HTR-8/SVneo (cell line): ENCODE data around the gene PDE4D.

Experiments used
- DNase-seq: peaks from one replicate; pipeline ENCODE4 v3.0.0; 2011; ENCODE audit warnings: low spot score, mixed read lengths; ENCODE audit not compliant: insufficient read length
- FAIRE-seq: peaks from 2 replicates; lab custom pipeline; 2011; peaks lifted over from hg19 to GRCh38; lab: Jason Lieb, UNC

The PDE4D gene

DNA sequence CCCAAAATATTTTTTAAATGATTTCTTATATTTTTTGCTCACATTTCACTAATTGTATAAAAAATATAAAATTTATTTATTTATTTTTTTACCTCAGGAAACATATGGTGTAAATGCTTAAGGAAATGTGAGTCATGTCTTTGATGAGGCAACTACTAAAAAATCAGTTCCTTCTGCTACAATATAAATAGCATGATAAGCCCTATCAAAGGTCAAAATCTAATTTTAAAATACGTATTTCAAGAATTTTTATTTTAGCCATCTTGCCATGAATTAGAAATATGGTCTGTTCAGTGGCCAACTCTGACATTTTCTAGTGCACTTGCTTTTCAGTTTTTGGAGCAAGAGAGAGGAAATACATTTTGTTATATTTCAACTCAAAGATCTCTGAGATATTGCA, 50.5 kb downstream of the PDE4D start:
- DNase-seq (no peak), FAIRE-seq (no peak)

DNA sequence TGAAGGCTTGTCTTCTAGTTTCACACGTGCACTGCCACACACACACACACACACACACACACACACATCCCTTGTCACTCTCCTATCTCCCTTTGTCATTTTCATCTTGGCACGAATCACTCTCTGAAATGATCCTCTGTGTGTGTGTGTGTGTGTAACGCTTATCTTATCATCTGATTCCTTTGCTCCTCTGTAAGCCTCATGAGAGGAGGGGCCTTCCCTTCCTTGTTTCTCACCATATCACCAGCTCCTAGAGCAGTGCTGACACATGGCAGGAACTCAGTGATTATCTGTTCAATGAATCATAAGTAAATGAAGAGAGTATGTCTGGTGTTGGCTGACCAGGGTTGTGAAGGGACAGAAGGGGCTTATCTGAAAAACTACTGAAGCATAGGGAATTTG, 53.3 kb downstream of the PDE4D start:
- DNase-seq = peak; percentile 17
- FAIRE-seq = peak; percentile 64

DNA sequence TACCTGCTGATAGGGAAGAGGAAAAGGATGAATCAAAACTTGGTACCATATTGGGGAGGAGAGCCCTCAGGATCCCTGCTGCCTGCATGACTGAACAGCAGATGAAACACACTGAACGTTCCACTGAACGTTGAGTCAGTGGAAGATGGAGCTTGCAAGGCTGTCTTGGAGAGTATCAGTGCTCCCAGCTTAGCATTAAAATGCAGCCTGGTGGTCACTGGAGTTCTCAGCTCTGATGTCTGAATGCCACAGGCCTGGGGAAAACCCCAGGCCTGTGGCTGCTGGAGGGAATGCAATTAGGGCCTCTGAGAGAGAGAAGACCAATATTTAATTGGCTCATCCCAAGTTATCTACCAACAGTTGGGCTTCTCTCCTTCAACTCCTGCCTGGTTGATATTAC, 54.5 kb downstream of the PDE4D start:
- no peak for FAIRE-seq
- DNase-seq = no peak

DNA sequence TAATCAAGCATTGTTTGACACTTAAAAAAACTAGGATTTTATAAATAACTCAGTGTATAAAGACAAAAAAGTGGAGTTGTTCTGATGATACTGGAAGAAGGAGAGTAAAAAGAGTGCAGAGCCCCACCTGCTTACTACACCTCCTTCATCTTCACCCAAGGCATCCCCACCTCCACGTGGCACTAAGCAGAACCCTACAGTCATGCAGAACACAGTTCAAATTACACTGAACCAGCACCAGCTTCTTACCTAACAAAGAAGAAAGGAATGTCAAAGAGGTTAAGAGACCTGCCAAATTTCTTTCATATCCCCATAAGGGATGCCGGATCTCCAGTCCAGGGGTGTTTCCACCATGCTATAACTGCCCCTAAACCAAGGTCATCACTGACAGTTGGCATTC, 55.5 kb downstream of the PDE4D start:
- peak; percentile 48 for FAIRE-seq

DNA sequence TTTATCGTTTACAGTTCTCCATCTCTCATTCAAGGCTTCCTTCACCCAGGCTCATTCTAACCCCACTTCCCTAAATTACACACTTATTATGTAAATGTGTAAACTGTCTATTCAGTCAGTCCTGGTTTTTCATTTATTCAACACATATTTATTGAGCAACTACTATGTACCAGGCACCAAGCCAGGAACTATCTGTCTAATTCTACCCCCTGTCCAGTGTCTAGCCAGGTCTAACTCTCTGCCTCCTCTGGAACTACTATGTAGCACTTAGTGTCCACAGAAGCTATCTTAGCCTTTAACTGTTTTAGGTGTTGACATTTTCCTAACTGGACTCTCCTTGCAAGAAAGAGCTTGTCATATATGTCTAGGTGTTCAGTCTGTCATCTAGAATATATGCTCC, 56.5 kb downstream of the PDE4D start:
- DNase-seq (no peak), FAIRE-seq (peak; percentile 9)

More for the DNA sequence above, 55.5 kb downstream of the PDE4D start:
- DNase-seq = no peak

DNA sequence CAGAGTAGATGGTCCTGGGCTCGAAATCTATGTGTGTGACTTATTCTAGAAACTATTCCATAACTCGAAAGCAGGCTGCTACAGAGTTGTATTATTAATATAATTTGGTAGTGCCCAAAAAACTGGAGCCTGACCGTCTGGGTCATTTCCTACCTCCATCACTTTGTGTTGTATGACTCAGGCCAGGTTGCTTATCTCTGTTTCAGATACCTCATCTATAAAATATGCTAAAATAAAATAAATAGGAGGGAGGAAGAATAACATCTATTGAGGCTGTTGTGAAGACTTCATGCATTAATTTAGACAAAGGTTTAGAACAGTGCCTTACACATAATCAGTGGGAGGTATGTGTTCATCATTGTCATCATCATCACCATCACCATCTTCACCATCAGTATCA, 57.7 kb downstream of the PDE4D start:
- no peak for FAIRE-seq
- no peak for DNase-seq

DNA sequence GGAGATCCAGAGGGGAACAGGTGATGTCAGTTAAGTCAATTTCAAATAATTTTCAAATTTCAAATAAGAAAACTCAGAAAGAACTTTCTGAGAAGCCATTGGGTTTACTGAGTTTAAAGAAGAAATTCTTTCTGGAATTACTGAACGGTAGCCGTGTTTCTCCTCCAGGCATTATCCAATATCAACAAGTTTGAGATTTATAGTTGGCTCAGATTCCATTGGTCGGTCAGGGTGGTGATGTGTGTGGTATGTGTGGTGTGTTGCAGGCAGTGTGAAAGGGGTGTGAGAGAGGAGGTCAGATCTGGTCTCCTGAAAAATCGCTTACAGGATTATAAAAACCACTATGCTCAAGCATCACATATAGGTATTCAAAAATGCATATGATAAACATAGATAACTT, 60.1 kb downstream of the PDE4D start:
- no peak for FAIRE-seq

DNA sequence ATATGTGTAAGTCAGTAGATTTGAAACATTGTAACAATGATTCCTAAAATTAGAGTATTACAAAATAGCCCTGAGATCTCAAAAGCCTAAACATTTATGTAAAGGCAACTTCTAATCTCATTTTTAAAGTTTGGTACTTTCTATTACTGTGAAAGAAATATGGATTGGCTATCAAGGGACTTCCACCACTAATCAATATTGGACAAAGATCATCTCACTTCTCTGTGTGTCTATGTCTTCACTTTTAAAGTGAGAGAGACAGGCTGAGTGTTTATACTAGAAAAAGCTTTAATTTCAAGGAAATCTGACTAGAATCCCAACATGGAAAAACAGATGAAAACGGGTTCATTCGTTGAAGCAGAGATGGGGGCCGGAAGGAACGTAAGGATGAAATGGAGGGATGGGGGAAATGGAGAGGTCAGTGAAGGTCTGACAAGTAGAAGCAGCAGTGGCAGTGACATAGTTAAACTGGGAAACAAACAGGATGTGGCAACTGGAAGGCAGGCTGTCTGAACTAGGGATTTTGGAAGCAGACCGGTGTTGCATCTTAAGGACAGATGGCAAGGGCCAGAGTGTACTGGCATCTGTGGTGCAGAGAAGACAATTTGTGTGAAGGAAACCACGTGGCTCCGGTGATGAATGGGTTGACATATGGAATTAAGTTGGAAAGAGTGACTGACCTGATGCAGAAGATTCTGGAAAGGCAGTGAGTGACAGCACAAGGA, 60.8 kb downstream of the PDE4D start:
- FAIRE-seq (no peak), DNase-seq (no peak)

More for the DNA sequence above, 60.1 kb downstream of the PDE4D start:
- no peak for DNase-seq

DNA sequence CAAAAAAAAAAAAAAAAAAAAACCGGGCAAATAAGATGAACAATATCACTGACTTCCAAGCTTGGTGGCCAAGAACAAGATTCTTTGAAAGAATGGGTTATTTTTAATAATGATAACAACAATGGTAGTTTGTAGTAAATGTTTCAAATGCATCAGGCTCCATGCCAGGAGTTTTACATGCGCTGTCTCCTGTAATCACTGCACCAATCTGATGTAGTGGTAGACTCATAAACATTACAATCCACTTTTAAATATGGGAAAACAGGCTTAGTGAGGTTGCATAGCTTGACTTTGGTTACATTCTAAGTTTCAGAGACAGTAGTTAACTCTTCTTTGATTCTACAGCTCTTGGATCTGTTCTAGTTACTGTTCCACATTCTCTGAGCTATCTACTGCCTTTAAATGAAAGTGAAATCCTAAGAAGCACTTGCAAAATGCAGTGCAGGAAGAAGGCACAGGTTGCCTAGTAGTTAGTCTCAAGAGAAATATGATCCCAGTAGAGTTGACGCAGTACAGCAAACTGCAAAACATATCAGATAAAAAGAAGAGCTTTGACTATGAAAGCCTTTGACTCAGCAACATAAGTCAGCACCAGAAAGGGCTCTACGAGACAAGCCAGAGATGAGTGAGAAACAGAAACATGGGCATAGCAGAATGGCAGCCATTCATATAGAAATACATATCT, 62.1 kb downstream of the PDE4D start:
- no peak for DNase-seq
- FAIRE-seq = no peak

DNA sequence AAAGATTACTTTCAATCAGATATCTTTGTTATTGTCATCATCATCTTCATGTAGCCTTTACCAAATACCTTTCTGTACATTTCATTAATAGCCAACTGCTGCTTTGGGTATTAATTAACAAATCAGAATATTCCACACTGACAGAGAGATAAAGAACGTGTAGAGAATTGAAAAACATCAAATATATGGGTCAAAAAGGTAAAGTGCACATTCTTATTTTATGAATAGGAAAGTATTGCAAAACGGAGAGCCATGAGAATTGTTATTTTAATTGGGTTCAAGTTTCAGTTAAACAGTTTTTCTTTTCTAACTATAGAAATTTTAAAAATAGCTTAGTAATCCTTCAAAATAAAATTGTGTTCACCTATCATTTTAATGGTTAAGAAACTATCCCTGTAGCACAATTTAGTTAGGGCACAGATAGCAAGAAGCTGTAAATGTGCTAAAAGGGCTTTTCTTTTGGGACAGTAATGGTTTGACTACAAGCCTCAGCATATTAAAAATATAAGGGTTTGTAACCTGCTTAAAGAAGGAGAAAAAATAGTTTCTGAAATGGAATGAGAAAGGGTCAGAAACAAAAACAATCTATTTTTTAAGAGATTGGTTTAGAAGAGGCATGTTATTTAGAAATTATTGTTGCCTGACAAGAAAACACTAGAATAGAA, 62.9 kb downstream of the PDE4D start:
- no peak for DNase-seq
- no peak for FAIRE-seq

DNA sequence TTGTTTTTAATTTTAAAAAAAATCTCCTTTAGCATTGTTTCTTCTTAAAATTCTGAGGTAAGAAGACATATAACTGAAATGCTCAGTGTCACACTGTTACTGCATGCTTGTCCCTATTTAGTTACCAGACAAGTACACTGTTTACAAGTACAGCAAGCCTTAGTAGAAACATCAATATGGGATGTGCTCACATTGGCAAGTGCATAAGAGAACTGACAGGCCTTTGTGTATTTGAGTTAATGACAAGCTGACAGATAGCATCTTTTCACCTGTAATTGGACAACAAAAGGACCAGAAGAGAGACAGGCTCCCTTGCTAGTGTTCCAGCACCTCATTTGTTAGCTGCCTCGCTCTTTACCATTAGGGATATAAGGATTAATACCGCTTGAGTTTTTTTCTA, 63.6 kb downstream of the PDE4D start:
- peak; percentile 4 for FAIRE-seq

DNA sequence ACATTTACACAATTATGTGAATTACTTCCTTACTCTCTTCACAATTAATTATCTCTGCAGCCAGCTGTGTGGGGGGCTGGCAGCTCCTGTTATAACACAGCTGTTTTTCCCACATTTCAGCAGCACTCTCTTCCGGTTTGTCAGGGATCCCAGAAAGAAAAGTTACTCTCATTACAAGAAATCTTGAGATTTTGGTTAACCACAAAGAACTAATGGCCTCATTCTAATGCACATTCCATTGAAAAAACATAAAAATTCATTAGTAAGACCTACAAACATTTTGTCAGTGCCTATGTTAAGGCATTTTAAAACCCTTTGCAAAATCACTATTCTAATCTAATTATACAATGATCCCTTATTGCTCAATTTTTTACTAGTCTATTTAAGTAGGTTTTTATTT, 64.1 kb downstream of the PDE4D start:
- no peak for FAIRE-seq
- DNase-seq = peak; percentile 20

More for the DNA sequence above, 63.6 kb downstream of the PDE4D start:
- DNase-seq = no peak

DNA sequence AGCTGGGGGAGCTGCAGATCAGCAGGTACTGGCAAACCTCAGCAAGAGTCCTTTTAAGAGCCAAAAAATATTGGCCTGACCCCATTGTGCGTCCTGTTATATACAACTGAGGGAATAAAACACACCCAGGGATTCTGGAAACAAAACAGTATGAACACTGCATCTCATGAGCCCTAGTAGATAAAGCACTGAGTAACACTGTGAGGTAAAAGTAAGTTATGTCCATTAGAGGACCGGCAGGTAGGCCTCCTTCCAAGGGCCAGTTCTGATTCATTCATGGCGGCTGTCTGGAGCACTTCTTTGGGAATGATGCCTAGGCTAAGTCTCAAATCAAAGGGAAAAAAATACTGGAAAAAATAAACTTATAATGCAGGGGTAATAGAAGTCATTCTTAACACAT, 64.9 kb downstream of the PDE4D start:
- DNase-seq (no peak), FAIRE-seq (no peak)

DNA sequence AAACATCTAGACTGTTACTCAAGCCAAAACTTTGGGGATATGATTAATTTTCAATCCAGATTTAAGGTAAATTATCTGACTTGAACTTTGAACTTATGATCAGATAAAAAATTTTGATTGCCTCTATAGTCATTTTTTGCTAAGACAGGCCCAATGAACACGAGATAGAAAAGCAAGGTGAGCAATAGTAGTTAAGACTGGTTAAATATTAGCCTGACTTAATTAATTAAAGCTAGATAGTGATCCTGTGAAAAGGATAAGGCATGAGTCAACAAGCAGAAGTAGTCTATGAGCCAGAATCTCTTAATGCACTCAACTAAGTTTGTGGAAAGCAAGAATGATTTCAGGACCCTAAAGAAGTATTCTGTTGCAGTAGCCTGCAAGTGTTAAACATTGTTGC, 66.5 kb downstream of the PDE4D start:
- no peak for DNase-seq
- no peak for FAIRE-seq

DNA sequence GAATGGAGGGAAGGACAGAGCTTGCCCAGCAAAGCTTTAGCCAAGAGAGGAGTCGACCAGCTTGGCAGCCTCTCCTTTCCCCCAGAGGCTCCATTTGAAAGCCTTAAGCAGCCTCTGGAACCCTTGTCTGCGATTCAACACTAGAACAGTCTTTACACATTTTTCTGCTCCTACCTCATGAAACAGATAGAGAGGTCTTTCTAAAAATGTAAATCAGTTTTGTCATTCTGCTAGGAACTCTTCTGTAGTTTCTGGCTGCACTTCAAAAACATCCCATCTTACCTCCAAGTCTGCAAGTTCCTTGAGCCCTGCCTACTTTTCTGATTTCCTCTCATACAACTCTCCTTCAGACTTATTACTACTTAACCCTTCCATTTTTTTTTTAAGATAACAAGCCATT, 70.1 kb downstream of the PDE4D start:
- no peak for FAIRE-seq
- no peak for DNase-seq

DNA sequence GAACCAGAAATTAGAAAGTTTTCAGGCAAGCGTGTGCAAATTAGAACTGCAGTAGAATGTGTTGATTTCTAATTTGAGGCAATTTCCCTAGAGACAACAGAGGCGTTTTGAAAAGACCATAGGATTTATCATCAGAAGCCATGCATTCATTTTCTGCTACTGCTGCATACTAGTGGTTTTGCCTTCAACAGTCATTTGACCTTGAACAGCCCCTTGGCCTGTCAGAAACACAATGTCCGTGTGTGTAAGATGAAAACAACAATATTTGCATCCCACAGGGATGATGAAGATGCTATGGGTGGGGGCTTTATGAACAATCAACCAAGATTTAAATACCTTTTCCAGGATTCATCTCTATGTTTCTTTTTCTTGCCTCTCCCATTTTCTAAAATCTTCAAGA, 73.7 kb downstream of the PDE4D start:
- no peak for FAIRE-seq
- no peak for DNase-seq

DNA sequence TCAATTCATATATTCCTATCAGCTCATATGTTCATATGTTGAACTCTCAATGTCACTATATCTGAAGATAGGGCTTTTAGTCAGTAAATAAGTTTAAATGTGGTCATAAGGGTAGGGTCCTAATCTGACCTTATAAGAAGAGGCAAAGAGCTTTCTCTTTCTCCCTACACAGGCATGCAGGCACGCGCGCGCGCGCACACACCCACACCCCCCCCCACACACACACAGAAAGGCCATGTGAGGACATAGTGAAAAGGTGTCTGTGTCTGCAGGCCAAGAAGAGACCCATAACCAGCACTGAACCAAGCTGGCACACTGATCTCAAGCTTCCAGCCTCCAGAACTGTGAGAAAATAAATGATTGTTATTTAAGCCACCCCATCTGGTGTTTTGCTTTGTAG, 76.0 kb downstream of the PDE4D start:
- no peak for DNase-seq
- no peak for FAIRE-seq

DNA sequence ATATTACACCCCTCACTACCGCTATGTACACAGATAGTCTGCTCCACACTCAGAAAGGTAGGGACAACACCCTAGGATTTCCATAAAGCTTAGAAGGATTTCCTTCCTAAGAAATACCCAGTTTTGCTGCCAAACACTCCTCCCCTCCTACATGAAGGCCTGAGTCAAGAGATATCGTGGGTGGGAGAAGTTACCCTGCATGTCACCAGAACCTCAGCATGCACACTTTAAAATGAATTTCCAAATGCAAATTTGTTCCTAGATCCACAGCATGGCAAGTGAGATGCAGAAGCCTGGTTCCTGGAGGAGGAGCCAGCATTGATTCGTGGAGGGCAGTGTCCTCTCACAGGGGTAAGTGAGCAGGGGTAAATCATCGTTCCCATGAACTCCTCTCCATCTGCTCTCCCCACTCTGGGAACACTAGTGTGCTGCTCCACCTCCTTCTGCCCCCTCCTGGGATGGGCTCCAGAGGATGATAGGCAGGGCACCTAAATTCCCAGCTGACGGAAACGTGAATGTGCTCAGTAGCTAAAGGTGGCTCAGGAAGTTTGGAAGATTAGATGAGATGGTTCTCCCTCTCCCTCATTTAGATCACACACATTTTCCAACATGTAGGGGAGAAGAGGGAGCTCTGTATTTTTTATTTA, 76.7 kb downstream of the PDE4D start:
- DNase-seq = no peak
- no peak for FAIRE-seq

DNA sequence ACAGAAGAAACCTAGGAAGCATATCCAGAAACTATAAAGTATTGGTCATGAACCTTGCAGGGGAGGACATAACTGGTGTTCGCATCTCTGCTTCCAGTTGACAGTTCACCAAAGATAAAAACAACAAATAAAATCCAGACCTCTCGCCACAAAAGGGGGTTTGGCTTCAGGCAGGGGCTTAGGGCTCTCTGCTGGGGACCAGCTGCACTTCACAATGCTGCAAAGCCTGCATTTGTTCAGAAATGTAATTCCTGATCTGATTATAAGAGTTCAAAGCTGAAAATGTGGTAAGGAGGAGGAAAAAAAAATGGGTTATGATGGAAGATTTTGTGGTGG, 79.0 kb downstream of the PDE4D start:
- DNase-seq = no peak
- FAIRE-seq = no peak

DNA sequence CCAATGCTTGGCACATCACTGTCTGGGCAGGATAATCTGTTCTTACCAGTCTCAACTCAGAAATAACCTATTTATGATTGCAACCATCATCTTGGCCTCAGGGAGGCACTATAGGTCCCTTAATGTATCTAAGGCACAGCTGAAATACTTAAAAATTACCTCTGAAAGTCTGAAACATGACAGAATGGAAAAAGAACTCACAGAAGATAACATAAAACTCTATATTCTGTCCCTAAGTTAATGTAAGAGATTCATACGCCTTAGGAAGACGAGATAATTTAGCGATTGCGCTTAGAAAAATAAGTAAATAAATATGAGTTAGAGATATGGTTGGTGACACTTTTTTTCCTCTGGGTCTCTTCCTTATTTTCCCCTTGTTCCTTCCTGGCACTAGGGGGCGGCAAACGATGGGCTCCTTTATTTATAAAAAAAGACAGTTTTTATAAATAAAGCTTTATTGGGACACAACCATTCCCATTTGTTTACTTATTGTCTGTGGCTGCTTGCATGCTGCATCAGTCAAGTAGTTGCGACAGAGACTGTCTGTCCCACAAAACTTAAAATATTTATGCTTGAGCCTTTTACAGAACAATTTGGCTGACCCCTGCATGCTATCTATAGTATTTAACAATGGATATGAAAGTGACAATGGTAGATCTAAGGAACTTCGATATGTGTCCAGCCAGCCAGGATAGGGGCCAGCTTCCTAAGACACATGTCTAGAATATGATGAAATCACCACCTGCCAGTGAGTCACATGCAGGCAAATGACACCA, 79.6 kb downstream of the PDE4D start:
- FAIRE-seq (no peak), DNase-seq (peak; percentile 48)
